ENCODE data around the gene RPP25L.

Gene RPP25L

DNA sequence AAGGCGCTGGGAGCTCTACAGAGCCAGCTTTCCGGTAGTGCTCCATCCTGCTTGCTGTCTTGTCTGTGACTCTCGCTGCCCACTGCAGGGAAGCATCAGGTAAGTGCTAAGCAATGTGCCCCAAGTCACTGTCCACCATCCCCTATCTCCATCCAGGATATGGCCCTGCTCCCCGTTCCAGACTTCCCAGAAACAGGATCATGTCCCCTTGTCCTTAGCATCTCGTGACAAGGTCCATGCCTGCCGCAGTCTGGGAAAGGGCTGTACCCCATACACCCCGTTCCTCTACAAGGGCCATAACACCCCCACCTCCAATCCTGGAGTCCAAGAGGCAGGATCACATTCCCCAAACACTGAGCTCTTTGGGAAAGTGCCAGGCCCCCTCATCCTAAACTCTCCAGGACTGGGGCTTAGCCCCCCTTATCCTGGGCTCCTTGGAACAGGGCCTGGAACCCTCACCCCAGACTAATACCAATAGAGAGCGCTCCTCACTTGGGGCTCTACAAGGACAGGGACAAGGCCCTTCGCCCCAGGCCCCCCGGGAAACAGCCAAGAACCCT, 566 bp downstream of the RPP25L start:
- ATAC-seq (replicated peaks): no peak
- no peaks in the 10 kb centered on the region for H3K27me3 Mint-ChIP-seq
- no peak for DNase-seq
- H3K36me3 Mint-ChIP-seq (ENCODE audit: insufficient read depth): peaks cover 29% of the 10 kb centered on the region
- H3K9me3 Mint-ChIP-seq: no peaks in the 10 kb centered on the region
- peak overlapping the region; percentile 77 to 81 for H3K4me3 Mint-ChIP-seq
- H3K27ac Mint-ChIP-seq: peak overlapping the region; percentile 95 to 98
- peaks cover 16 to 19% of the 10 kb centered on the region in 2 donors for H3K4me1 Mint-ChIP-seq (ENCODE audit: low read depth in 2 of 2)

DNA sequence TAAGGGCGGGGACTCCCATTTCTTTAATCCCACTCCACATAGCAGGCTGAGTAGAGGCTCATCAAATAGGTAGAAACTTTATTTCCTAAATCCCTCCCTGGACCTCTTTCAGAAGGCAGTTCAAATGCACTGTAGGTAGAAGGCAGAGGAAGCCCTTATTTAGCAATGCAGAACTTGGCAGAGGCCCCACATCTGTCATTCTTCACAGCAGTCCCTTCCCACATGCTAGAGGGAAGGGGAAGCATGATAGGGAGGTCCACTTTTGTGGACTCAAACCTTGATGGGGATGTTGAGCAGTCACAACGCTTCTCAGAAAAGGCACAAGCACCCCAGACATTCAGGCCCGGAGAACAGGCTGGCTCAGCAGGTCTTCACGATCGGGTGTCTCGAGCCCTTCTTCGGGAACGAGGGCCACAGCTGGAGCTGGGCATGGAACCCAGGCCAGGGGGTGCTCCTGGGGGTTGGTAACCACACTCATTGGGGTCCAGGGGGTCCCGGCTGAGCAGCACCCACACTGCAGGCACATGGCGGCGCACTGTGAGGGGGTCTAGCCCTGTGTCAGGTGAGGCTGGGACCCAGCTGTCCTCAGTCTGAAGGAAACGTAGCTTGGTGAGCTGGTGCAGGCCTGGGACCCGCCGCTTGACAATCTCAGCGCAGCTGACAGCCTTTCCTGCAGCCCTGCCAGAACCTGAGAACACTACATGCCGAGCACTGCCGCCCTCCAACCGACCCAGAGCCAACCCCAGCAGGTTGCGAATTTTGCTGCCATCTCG, 1.3 kb downstream of the RPP25L start:
- H3K27me3 Mint-ChIP-seq: no peaks in the 10 kb centered on the region
- DNase-seq: no peak

DNA sequence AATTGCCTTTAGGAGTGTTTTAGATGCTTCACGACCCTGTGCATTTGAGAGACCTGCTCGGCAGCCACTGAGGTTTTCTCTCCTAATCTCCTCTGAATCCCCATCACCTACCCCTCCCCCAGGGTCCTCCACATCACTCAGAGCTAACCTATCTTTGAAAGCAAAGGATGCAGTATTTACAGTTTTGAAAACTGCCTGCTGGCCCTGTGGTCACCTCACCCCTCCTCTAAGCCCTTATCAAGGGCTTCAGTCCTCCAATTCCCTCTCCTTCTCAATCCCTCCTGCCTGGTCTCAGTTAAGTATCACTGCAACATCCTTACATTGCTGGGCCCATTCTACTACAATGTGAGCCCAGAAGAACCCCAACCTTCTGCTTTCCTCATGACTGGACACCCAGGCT, 4.6 kb downstream of the RPP25L start:
- ATAC-seq (replicated peaks) (no peak), DNase-seq (no peak)
- no peaks in the 10 kb centered on the region for H3K27me3 Mint-ChIP-seq
- no peak overlapping the region for H3K4me3 Mint-ChIP-seq
- peaks cover 11% of the 10 kb centered on the region in 2 donors for H3K4me1 Mint-ChIP-seq (ENCODE audit: low read depth in 2 of 2)
- H3K9me3 Mint-ChIP-seq: no peaks in the 10 kb centered on the region
- peaks cover 10% of the 10 kb centered on the region for H3K36me3 Mint-ChIP-seq (ENCODE audit: insufficient read depth)
- H3K27ac Mint-ChIP-seq: no peak overlapping the region

More for the DNA sequence above, 1.3 kb downstream of the RPP25L start:
- ATAC-seq (replicated peaks): no peak
- Mint-ChIP-seq H3K36me3 (ENCODE audit: insufficient read depth) (peaks cover 29% of the 10 kb centered on the region), H3K4me1 (ENCODE audit: low read depth in 2 of 2) (peaks cover 16 to 19% of the 10 kb centered on the region in 2 donors), H3K4me3 (peak overlapping the region; percentile 77 to 81), H3K27ac (peak overlapping the region in 1 of 2 donors; percentile 98), H3K9me3 (no peaks in the 10 kb centered on the region)

DNA sequence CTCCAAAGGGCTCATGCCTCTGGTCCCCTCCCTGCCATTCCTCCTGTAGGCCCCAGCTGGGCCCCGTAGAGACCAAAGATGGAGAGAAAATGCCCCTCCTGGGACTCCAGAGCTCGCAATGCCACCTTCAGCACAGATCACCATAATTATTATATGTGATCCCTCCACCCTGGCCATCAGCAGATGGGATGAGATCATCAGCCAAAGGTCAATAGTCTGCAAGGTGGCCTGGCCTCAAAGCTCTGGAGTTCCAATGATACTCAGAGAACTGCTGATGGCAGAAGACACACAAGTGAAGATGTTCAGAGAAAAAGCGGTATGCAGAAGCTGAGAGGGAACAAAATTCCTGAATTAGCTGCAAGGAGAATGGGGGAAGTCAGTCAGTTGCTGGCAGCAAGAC, 5.0 kb downstream of the RPP25L start:
- ATAC-seq (replicated peaks): no peak
- Mint-ChIP-seq H3K4me3 (no peak overlapping the region), H3K9me3 (no peaks in the 10 kb centered on the region), H3K36me3 (ENCODE audit: insufficient read depth) (peaks cover 6% of the 10 kb centered on the region), H3K4me1 (ENCODE audit: low read depth in 2 of 2) (peaks cover 9 to 10% of the 10 kb centered on the region in 2 donors), H3K27ac (no peak overlapping the region), H3K27me3 (no peaks in the 10 kb centered on the region)
- no peak for DNase-seq

DNA sequence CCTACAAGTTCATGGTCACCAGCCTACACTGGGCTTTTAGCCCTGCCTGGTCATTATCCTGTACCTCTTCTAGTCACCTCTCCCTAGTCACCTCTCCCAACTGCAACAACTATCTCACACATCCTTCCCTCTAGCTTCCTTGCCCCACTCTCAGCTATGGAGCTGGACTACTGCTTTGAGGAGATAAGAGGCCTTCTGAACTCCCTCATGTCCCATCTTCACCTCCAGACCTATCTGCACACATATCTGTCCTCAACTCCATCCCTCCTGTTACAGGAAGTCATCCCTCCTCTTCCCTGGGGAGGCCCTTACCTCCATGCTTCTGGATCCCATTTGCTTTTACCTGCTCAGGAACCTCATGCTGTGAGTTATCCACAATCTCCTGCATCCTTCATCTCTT, 5.7 kb downstream of the RPP25L start:
- no peaks in the 10 kb centered on the region for H3K36me3 Mint-ChIP-seq (ENCODE audit: insufficient read depth)

DNA sequence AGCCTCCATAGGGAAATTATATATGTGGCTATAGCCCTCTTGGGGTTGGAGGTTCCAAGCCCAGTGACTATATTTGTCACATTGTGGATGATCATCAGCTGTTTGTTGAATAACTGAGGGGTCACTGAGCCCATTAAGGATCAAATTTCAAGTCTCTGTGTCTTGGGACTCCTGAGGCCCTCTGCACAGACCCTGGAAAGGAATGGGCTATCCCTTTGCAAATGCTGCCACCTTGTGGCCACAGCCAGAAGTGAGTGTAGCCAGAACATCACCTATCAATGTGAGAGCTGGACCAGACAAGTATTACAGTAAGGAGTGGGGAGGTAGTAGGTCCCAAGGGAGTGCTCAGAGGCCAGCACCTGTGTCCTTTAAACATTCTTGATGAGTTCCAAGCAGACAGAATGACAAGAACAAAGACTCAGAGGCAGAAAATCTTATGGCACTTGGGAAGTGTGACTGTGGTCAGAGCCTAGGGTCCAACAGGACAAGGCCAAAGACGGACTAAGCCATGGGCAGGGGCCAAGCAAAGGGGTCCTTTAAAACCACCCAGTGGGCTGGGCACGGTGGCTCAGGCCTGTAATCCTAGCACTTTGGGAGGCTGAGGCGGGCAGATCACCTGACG, 8.2 kb downstream of the RPP25L start:
- no peaks in the 10 kb centered on the region for H3K9me3 Mint-ChIP-seq
- peak; percentile 79 to 83 (median 80) for DNase-seq
- H3K27me3 Mint-ChIP-seq: no peaks in the 10 kb centered on the region
- ATAC-seq (replicated peaks): peak; percentile 98
- H3K36me3 Mint-ChIP-seq (ENCODE audit: insufficient read depth): no peaks in the 10 kb centered on the region
- no peak overlapping the region for H3K4me3 Mint-ChIP-seq
- H3K27ac Mint-ChIP-seq: no peak overlapping the region
- peaks cover 0 to 2% of the 10 kb centered on the region in 2 donors for H3K4me1 Mint-ChIP-seq (ENCODE audit: low read depth in 2 of 2)

More for the DNA sequence above, 5.7 kb downstream of the RPP25L start:
- Mint-ChIP-seq H3K4me3 (no peak overlapping the region), H3K4me1 (ENCODE audit: low read depth in 2 of 2) (peaks cover 2 to 4% of the 10 kb centered on the region in 2 donors), H3K27me3 (no peaks in the 10 kb centered on the region), H3K27ac (no peak overlapping the region), H3K9me3 (no peaks in the 10 kb centered on the region)
- DNase-seq (no peak), ATAC-seq (replicated peaks) (no peak)

DNA sequence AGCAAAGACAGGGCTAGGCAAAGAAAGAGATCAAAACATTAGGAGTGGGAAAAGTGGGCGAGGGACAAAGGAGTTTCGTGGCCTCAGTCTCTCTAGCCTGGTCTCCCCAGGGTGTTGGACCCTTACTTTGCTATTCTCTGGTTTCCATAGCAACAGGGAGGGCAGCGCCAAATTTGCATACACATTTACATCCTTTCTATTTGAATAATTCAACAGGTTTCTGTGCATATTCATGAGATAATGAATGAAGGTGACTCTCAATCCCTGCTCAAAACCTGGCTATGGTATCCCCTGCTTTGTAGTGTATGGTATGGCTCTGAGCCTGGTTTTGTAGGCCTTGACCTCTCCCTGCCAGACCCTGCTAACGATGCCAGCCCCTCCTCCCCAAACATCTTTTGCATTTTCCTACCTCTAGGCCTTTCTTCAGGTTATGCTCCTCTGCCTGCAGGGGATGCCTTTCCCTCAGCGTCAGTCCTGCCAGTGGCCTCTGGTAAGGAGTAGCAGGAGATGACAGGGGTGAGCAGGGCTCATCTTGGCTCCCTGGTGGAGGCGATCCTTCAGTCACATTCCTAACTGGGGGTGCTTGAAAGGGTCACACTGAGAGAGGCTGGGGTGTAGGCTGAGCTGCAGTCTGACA, 9.8 kb downstream of the RPP25L start:
- ATAC-seq (replicated peaks): no peak
- H3K9me3 Mint-ChIP-seq: no peaks in the 10 kb centered on the region
- H3K4me1 Mint-ChIP-seq (ENCODE audit: low read depth in 2 of 2): peaks cover 0 to 2% of the 10 kb centered on the region in 2 donors
- DNase-seq: no peak
- peaks cover 4 to 9% of the 10 kb centered on the region in 2 donors for H3K27me3 Mint-ChIP-seq
- no peak overlapping the region for H3K27ac Mint-ChIP-seq
- H3K36me3 Mint-ChIP-seq (ENCODE audit: insufficient read depth): no peaks in the 10 kb centered on the region
- no peak overlapping the region for H3K4me3 Mint-ChIP-seq

DNA sequence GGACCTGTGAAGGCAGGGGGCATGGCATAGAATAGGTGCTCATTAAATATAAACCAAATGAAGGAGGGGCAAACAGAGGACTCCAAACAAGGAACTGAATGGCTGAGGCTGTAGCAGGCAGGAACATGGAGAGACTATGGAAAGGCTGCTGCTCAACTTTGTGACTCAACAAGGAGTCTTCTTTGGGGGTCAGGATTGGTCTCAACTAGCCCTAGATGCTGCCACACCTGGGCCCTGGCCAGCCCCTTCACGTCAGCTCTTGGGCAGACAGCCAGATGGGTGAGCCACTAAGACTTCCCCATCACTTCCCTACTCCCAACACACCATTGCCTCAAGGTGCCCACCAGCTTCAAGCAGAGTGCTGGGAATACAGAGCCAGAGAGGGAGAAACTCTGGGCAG, 11.0 kb downstream of the RPP25L start:
- Mint-ChIP-seq H3K4me3 (no peak overlapping the region), H3K9me3 (no peaks in the 10 kb centered on the region), H3K27ac (peak overlapping the region in 1 of 2 donors; percentile 2), H3K4me1 (ENCODE audit: low read depth in 2 of 2) (peaks cover 0 to 2% of the 10 kb centered on the region in 2 donors), H3K27me3 (peaks cover 12 to 21% of the 10 kb centered on the region in 2 donors), H3K36me3 (ENCODE audit: insufficient read depth) (no peaks in the 10 kb centered on the region)
- ATAC-seq (replicated peaks) (no peak), DNase-seq (no peak)

DNA sequence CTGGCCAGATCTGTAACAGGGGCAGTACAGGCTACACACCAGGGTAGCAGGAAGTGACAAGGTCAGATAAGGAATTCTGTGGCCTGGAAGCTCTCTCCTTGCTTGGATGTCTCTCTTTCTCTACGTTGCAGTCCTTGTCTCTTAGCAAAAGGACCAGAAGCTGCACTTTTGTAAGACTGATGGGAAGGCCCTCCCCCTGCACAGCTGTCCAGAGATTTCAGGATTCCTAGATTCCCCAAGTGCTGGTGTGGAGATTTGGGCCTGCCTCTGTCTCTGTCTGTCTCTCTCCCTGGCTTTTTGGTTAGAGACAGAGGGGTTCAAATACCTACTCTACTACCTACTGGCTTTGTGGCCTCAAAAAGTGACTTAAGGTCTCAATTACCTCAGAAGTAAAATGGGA, 12.4 kb downstream of the RPP25L start:
- no peaks in the 10 kb centered on the region for H3K36me3 Mint-ChIP-seq (ENCODE audit: insufficient read depth)
- no peak overlapping the region for H3K4me3 Mint-ChIP-seq
- ATAC-seq (replicated peaks): no peak
- H3K27ac Mint-ChIP-seq: no peak overlapping the region
- H3K9me3 Mint-ChIP-seq: no peaks in the 10 kb centered on the region
- no peak for DNase-seq
- peaks cover 16 to 28% of the 10 kb centered on the region in 2 donors for H3K27me3 Mint-ChIP-seq
- H3K4me1 Mint-ChIP-seq (ENCODE audit: low read depth in 2 of 2): peaks cover 0 to 2% of the 10 kb centered on the region in 2 donors

DNA sequence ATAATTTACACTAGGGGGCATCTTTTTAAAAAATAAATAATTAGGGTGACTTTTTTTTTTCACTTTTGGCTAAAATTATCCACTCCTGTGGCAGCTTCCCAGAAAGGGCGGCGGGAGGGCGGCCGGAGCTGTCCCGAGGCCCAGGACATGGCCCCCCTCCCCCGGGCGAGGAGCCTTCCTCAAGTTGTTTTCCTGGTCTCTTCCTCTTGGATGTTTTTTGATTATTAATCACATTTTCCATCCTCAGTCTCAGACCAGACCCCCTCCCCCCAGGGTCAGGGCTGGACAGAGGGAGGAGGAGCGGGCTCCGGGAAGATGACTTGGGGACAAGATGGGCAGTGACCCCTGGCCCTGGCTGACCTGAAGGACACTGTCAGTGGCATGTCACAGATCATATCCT, 17.7 kb downstream of the RPP25L start:
- H3K4me1 Mint-ChIP-seq (ENCODE audit: low read depth in 2 of 2): peaks cover 14 to 19% of the 10 kb centered on the region in 2 donors
- no peak for ATAC-seq (replicated peaks)

DNA sequence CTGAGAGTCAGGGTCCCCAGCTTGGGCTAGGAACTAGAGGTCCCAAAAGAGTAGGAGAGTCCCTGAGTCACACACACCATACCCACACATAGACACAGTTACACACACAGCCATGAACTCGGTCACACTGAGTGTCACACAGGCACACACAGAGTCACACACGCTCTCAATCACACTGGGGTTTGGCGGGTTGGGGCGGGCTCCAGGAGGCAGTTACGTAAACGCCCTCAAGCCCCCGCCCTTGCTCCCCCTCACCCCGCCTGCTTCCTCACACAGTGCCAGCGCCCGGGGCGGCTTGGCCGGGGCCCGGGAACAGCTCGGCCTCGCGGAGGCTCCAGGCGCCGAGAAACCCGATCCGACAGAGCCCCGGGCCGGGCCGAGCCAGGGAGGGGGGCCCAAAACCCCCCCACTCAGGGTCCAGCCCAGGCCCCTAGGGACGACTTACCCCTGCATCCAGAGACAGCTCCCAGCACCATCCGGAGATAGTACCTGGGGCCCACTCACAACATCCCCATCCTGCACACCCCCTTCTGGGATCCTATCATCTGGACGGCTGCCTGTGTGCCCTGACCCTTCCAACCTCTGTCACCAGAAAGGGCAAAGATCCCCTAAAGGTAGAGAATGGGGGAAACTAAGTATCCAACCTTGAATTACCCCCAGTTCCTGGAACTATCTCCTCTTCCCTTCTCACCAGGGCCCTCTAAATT, 18.8 kb downstream of the RPP25L start:
- Mint-ChIP-seq H3K27ac (no peak overlapping the region), H3K9me3 (no peaks in the 10 kb centered on the region), H3K27me3 (peaks cover 68 to 90% of the 10 kb centered on the region in 2 donors), H3K4me1 (ENCODE audit: low read depth in 2 of 2) (peaks cover 24 to 27% of the 10 kb centered on the region in 2 donors), H3K4me3 (peak overlapping the region in 1 of 2 donors; percentile 83), H3K36me3 (ENCODE audit: insufficient read depth) (no peaks in the 10 kb centered on the region)
- ATAC-seq (replicated peaks) (peak; percentile 28), DNase-seq (no peak)

More for the DNA sequence above, 17.7 kb downstream of the RPP25L start:
- no peaks in the 10 kb centered on the region for H3K36me3 Mint-ChIP-seq (ENCODE audit: insufficient read depth)
- no peak for DNase-seq
- no peak overlapping the region for H3K4me3 Mint-ChIP-seq
- H3K27ac Mint-ChIP-seq: no peak overlapping the region
- H3K9me3 Mint-ChIP-seq: no peaks in the 10 kb centered on the region
- H3K27me3 Mint-ChIP-seq: peaks cover 58 to 79% of the 10 kb centered on the region in 2 donors

DNA sequence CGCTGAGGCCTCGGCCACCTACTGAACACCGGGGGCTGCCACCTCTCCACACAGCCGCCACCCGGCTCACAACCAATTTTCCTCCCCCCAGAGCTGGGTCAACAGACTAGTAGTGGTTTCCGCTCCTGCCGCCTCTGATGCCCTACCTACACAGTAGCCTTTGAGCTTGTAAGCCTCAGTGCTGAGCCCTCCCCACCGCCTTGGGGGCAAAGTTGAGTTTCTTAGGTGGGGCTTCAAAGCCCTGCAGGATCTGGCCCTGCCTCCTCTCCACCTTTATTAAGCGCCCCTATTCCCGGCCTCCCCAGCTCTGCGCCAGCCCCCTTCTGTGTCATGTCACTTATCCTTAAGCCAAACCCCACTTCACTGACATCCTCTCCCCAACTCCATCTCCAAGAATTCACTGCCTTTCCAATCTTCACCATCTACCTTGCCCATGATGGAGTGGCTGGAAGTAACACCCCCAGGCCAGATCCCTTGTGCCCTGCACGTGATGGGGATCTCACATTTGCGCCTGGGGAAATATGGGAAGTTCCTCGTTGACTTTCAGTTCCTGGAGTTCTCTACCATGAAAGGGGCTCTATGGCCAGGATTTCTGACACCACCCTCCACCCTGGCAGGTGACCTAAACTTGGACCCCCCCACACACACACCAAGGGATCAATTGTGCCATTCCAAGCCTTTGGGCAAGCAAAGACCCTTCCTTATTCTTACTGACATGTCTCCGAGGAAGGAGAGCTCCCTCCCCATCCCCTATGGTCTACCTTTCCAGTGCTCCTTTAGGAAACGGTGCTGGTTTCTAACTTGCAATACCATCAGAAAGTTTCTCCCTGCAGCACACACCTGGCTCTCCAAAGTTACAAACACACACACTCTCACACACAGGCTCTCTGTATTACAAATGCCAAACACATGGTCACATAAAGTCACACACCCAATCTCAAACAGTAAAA, 19.7 kb downstream of the RPP25L start:
- Mint-ChIP-seq H3K9me3 (no peaks in the 10 kb centered on the region), H3K27ac (no peak overlapping the region), H3K36me3 (ENCODE audit: insufficient read depth) (no peaks in the 10 kb centered on the region), H3K27me3 (peaks cover 71 to 91% of the 10 kb centered on the region in 2 donors), H3K4me3 (peak overlapping the region; percentile 76 to 83), H3K4me1 (ENCODE audit: low read depth in 2 of 2) (peaks cover 24 to 27% of the 10 kb centered on the region in 2 donors)
- no peak for DNase-seq
- ATAC-seq (replicated peaks): no peak

All from effector memory CD8-positive, alpha-beta T cell (primary cell).